G401 (cell line): ENCODE results near the gene HK1. TPM values are rescaled to one million over a fixed set of nuclear protein-coding genes. Genes with fewer than 3 reads are reported as not detected.
A peak's percentile ranks its signal among the peaks of the same experiment; 100 is the strongest.

Experiments used
- DNase-seq: peaks from one replicate; pipeline ENCODE4 v3.0.0-alpha.2; 2015; ENCODE audit warnings: low spot score
- in situ Hi-C: cut with HindIII; loops from 2 replicates; pipeline ENCODE4 v1.10.0; 2016; ENCODE audit warnings: low sequenced_read_pairs, mixed read lengths
- total RNA-seq: library from RNA; depleted of rRNA; stranded (reverse); fragments of >200 nt; shearing (Covaris generic); gene quantifications from 2 replicates; pipeline ENCODE4 v1.2.3, GENCODE V29; 2014

Gene HK1
- total RNA-seq, 1 experiment from 2014 or later: 52.3 TPM

- in situ Hi-C loops: no loop called here
Observed at GRCh38 chr10:69385454-69386350, 107.4 kb downstream of the HK1 start.

GRCh38 chr10:69387500-69387899 lies 109.2 kb downstream of the HK1 start:
- in situ Hi-C loops: no loop called here
- DNase-seq: no peak

More at GRCh38 chr10:69385454-69386350, 107.4 kb downstream of the HK1 start:
- no peak for DNase-seq

GRCh38 chr10:69388488-69388887 lies 110.2 kb downstream of the HK1 start:
- DNase-seq: no peak
- in situ Hi-C loops: no loop called here

- in situ Hi-C loops: no loop called here
- DNase-seq: no peak
Observed at GRCh38 chr10:69389827-69390490, 111.7 kb downstream of the HK1 start.

- in situ Hi-C loops: no loop called here
Observed at GRCh38 chr10:69391158-69391557, 112.9 kb downstream of the HK1 start.

GRCh38 chr10:69392481-69393000 lies 114.2 kb downstream of the HK1 start:
- in situ Hi-C loops: no loop called here
- peak; percentile 92 for DNase-seq

More at GRCh38 chr10:69391158-69391557, 112.9 kb downstream of the HK1 start:
- no peak for DNase-seq

GRCh38 chr10:69394020-69394419 lies 115.7 kb downstream of the HK1 start:
- in situ Hi-C loops: no loop called here

GRCh38 chr10:69397972-69398371 lies 119.7 kb downstream of the HK1 start:
- in situ Hi-C loops: no loop called here
- DNase-seq: no peak

More at GRCh38 chr10:69394020-69394419, 115.7 kb downstream of the HK1 start:
- no peak for DNase-seq

GRCh38 chr10:69398466-69398865 lies 120.2 kb downstream of the HK1 start:
- in situ Hi-C loops: no loop called here
- DNase-seq: no peak

- in situ Hi-C loops: no loop called here
- no peak for DNase-seq
Observed at GRCh38 chr10:69400936-69401335, 122.6 kb downstream of the HK1 start.

GRCh38 chr10:69401416-69401815 lies 123.1 kb downstream of the HK1 start:
- no peak for DNase-seq
- in situ Hi-C loops: no loop called here

GRCh38 chr10:69402386-69402785 lies 124.1 kb downstream of the HK1 start:
- no peak for DNase-seq
- in situ Hi-C loops: no loop called here

GRCh38 chr10:69403066-69403465 lies 124.8 kb downstream of the HK1 start:
- no peak for DNase-seq
- in situ Hi-C loops: no loop called here

- no peak for DNase-seq
- in situ Hi-C loops: no loop called here
Observed at GRCh38 chr10:69403519-69403918, 125.2 kb downstream of the HK1 start.

GRCh38 chr10:69404786-69405185 lies 126.5 kb downstream of the HK1 start:
- DNase-seq: no peak
- in situ Hi-C loops: no loop called here

GRCh38 chr10:69405221-69405620 lies 126.9 kb downstream of the HK1 start:
- in situ Hi-C loops: no loop called here
- DNase-seq: no peak

GRCh38 chr10:69406302-69406811 lies 128.1 kb downstream of the HK1 start:
- no peak for DNase-seq
- in situ Hi-C loops: no loop called here

- in situ Hi-C loops: no loop called here
- peak; percentile 66 for DNase-seq
Observed at GRCh38 chr10:69406816-69407580, 128.7 kb downstream of the HK1 start.

- in situ Hi-C loops: no loop called here
- peak; percentile 62 for DNase-seq
Observed at GRCh38 chr10:69407621-69408301, 129.5 kb downstream of the HK1 start.
